Heart right ventricle (tissue), 16 donors: ENCODE measurements around the gene CDK9. TPM values are rescaled to one million over a fixed set of nuclear protein-coding genes. Genes with fewer than 3 reads are reported as not detected.
A peak's percentile ranks its signal among the peaks of the same experiment; 100 is the strongest.

Experiments
- ATAC-seq, 8 donors: fragments of 200-7000 bp; cut with Tn5 transposase; one replicate each; pipeline ENCODE4 v1.9.1; 2020; ENCODE audit warnings: mild to moderate bottlenecking in 8 of 8, moderate library complexity in 8 of 8, moderate number of reproducible peaks in 1 of 8
- DNase-seq, 2 donors: peaks; one replicate each; pipeline ENCODE4 v3.0.0-alpha.2; 2020
- H3K27ac ChIP-seq, 10 donors: fragments of 200-600 bp; sonication (generic) in 2 of 10; one replicate each; pipeline versions ENCODE4 v1.5.0 to v1.8.0; 2020 to 2022; ENCODE audit warnings: mild to moderate bottlenecking in 3 of 10
- H3K27me3 ChIP-seq, 7 donors: fragments of 200-600 bp; one replicate each; pipeline ENCODE4 v1.8.0; 2021 to 2022; ENCODE audit warnings: mild to moderate bottlenecking in 2 of 7
- H3K36me3 ChIP-seq, 9 donors: fragments of 200-600 bp; sonication (generic) in 1 of 9; one replicate each; pipeline versions ENCODE4 v1.5.0 to v1.8.0; 2020 to 2022; ENCODE audit warnings: mild to moderate bottlenecking in 2 of 9
- H3K4me1 ChIP-seq, 9 donors: fragments of 200-600 bp; sonication (generic) in 1 of 9; one replicate each; pipeline versions ENCODE4 v1.5.0 to v1.8.0; 2020 to 2022; ENCODE audit warnings: mild to moderate bottlenecking in 4 of 9
- H3K4me3 ChIP-seq, 10 donors: fragments of 200-600 bp; sonication (generic) in 2 of 10; one replicate each; pipeline versions ENCODE4 v1.5.0 to v1.8.0; 2020 to 2022; ENCODE audit warnings: mild to moderate bottlenecking in 7 of 10, moderate library complexity in 2 of 10
- H3K9me3 ChIP-seq, 11 donors: fragments of 200-600 bp in 10 of 11; sonication (generic) in 2 of 11; one replicate each; pipeline versions ENCODE4 v1.5.0 to v1.8.0; 2013 to 2022; ENCODE audit warnings: mild to moderate bottlenecking in 2 of 11, control low read depth in 1 of 11, moderate library complexity in 1 of 11
- WGBS, 2 donors: extraction: QIAGEN DNeasy Blood & Tissue Kit; methylation state at CpG; one replicate each; pipeline ENCODE4 v1.1.7; 2013; ENCODE audit warnings: inconsistent platforms in 1 of 2; 5-methylcytosine and 5-hydroxymethylcytosine counted together
- intact Hi-C, 10 donors: fragments of 100-400 bp; cut with DNase I; formaldehyde crosslinking; loops; one replicate each; pipeline versions ENCODE4 v1.11.1 to v1.14.2; 2022
- polyA plus RNA-seq, 2 donors: library from polyadenylated mRNA; stranded (reverse); fragments of 200-250 nt; gene quantifications; one replicate each; pipeline ENCODE4 v1.2.3, GENCODE V29; 2013
- total RNA-seq, 10 donors: library from RNA; stranded (reverse); fragmentation: NEBNext Ultra II Directional in 3 of 10; extraction: Animal tissue kit (Norgen Biotek cat#: 25700) in 3 of 10; gene quantifications; one replicate each; pipeline versions ENCODE4 v1.2.1 to v1.2.4, GENCODE V29; 2021 to 2023
- TF ChIP-seq, protein P1 (sequence below), 9 donors: fragments of 200-600 bp; sonication (generic) in 2 of 9; IDR thresholded peaks; one replicate each; pipeline versions ENCODE4 v1.5.0 to v1.8.0; 2021 to 2022; ENCODE audit warnings: antibody characterized with exemption in 9 of 9, mild to moderate bottlenecking in 5 of 9, moderate library complexity in 1 of 9
- donor health status: Arrhythmogenic right ventricular cardiomyopathy.
- donor health status: ischemic (EF 13 %, LVEDD 7.1; RV severe dilation, severe dysfunction).
- donor health status: healthy with polysubstance abuse.
- donor health status: DM: no; HTN: yes; CAD: no.
- donor health status: DM: no; HTN: no; CAD: no.
- donor health status: ischemic (EF 25% LVEDD 6.9; RV normal size, moderate dysfunction).
- donor health status: ischemic (EF 25% LVEDD 5.7; RV mildly dilated, moderate dysfunction).
- donor health status: healthy.
- donor health status: DM: yes; HTN: yes; CAD: no.
- donor health status: Ischemic cardiomyopathy.
- donor health status: ischemic (EF 35%, LVEDD 5.7; RV mildly dilated, moderate dysfunction).
- donor health status: nonischemic (EF 11% LVEDD 7.7; RV severe dilation, severe dysfunction).
- donor health status: DM: yes; HTN: yes; CAD: no.
- donor health status: PGD.
- donor health status: ischemic (EF 29% LVEDD 5.4; RV normal size, mild dysfunction).
- donor health status: nonischemic (EF 23%, LVEDD 6.1; RV moderate dilation, normal function).

The CDK9 gene
- total and polyA plus RNA-seq, 12 donors: 30.9 to 59.0 (median 44.1) TPM

DNA sequence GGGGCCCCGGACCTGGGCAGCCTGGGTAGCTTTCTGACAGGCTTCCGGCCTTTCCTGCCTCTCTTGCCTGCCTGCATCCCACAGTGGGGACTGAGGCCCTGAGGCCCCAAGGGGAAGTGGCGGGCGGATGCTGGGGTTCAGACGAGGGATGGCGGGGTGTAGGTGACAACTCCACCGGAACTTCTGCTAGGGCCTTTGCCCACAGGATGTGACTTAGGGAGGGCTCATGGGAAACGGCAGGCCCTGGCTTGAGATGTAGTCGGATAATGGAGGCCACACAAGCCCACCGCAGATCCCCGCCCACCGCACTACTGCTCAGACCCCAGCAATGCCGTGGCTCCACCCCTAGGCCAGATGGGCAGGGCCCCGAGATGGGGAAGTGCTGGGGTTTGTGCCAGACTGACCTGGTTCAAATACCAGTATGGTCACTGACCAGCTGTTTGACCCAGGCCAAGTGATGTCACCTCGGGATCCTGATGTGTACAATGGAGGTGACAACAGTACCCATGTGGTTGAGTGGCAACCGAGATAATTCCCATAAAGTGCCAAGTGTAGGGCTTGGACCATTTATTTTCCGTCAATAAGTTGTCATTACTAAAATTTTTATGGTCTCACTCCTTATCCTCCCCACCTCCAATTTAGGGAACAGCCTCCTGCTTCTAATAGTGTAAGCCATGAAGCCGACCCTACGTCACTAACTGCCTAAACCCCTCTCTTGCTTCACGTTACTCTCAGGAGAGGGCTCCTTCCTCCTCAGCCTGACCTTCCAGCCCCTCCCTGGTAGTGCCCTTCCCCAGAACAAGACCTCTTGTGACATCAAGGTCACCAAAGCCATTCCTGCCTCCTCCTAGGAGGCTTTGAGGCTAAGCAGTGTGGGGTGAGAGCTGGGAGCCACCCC, 2.5 kb upstream of the CDK9 start:
- Histone ChIP-seq H3K27ac (peak overlapping the region in 9 of 10 donors; percentile 55 to 98 (median 96)), H3K36me3 (peaks cover 0 to 17% (median 12%) of the 10 kb centered on the region in 9 donors), H3K27me3 (no peaks in the 10 kb centered on the region), H3K4me3 (no peak overlapping the region), H3K9me3 (no peaks in the 10 kb centered on the region), H3K4me1 (peaks cover 1 to 84% (median 53%) of the 10 kb centered on the region in 9 donors)
- DNase-seq: peak in 1 of 2 donors; percentile 54
- ATAC-seq: no peak
- WGBS, 2 donors: 65 to 68% methylated on average over 20 of the region's 20 CpGs
- intact Hi-C loops: loop anchor here in 7 of 10 donors (2.0 to 10.0 kb wide), 8 partner anchors 36 to 191 kb away; partner anchors contain the start of genes TOR2A (in 3 of the 7) and ST6GALNAC4 (in 2 of the 7)
- TF ChIP-seq, protein P1, sequence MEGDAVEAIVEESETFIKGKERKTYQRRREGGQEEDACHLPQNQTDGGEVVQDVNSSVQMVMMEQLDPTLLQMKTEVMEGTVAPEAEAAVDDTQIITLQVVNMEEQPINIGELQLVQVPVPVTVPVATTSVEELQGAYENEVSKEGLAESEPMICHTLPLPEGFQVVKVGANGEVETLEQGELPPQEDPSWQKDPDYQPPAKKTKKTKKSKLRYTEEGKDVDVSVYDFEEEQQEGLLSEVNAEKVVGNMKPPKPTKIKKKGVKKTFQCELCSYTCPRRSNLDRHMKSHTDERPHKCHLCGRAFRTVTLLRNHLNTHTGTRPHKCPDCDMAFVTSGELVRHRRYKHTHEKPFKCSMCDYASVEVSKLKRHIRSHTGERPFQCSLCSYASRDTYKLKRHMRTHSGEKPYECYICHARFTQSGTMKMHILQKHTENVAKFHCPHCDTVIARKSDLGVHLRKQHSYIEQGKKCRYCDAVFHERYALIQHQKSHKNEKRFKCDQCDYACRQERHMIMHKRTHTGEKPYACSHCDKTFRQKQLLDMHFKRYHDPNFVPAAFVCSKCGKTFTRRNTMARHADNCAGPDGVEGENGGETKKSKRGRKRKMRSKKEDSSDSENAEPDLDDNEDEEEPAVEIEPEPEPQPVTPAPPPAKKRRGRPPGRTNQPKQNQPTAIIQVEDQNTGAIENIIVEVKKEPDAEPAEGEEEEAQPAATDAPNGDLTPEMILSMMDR (IDR thresholded peaks at IDR 0.05): no peak

DNA sequence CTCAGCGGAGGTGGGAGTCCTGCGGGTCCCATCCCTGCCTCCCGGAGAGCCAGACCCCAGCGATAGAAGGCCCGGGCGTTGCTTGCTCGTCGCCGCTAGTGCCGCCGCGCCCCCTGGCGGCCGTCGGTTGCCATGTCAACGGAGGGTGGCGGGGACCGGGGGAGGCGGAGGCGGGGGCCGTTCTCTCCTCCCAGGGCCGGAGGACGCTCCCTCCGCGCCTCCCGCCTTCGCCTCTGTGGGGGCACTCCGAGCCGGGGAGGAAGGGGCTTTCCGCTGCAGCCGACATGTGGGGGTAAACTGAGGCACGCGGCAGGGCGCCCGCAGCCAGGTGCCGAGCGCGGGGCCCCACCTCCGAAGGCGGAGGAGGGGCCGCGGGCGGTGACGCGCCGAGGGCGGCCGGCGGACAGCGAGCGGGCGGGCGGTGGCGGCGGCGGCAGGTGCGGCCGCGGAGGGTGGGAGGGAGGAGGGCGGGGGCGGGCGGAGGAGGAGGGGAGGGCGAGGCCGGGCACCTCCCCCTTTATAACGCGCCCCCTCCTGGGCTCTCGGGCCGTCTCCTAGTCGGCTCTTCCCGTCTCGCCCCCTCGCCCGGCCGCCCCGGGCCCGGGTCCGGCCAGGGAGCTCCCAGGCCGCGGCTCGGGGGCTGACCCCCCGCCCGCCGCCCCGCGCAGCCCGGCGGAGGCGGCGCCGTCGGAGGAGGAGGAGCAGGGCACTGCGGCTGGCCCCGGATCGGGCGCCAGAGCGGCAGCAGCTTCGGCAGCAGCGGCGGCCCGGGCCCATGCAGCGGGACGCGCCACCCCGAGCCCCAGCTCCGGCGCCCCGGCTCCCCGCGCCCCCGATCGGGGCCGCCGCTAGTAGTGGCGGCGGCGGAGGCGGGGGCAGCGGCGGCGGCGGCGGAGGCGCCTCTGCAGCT, 556 bp upstream of the CDK9 start:
- TF ChIP-seq, protein P1 (IDR thresholded peaks at IDR 0.05): peak; percentile 90 to 96 (median 92)
- ATAC-seq (peak; percentile 62 to 78 (median 70)), DNase-seq (peak; percentile 89 to 92)
- Histone ChIP-seq H3K9me3 (no peaks in the 10 kb centered on the region), H3K4me3 (peak overlapping the region; percentile 19 to 100 (median 97)), H3K4me1 (peaks cover 9 to 82% (median 52%) of the 10 kb centered on the region in 9 donors), H3K36me3 (peaks cover 0 to 36% (median 28%) of the 10 kb centered on the region in 9 donors), H3K27me3 (no peaks in the 10 kb centered on the region), H3K27ac (peak overlapping the region; percentile 88 to 99 (median 98))
- WGBS, 2 donors: 0 to 1% methylated on average over 52 to 107 of the region's 123 CpGs
- intact Hi-C loops: loop anchor here in 9 of 10 donors (1.0 to 10.0 kb wide), 9 partner anchors 48 to 198 kb away; partner anchors contain the start of genes ST6GALNAC4 (in 3 of the 9) and TOR2A (in 3 of the 9)

DNA sequence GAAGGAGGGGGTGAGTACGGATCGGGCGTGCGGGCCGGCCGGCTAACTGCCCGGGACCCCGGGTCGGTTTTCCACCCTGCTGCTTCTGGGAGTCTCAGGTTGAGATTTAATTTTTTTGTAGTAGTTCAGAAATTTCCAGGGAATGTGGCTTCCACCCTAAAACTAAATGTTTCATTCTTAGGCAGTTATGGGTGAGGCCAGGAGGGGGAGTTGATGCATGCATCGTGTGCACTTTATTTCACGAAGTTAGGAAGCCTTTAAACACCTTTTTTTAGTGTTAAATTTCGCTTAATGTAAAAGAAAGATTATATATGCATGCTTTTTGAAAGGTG, 905 bp downstream of the CDK9 start:
- no peak for ATAC-seq
- peaks cover 10 to 78% (median 56%) of the 10 kb centered on the region in 9 donors for H3K4me1 ChIP-seq

More for the DNA sequence above, 905 bp downstream of the CDK9 start:
- peaks cover 0 to 51% (median 37%) of the 10 kb centered on the region in 9 donors for H3K36me3 ChIP-seq
- peak overlapping the region in 8 of 10 donors; percentile 91 to 98 (median 98) for H3K27ac ChIP-seq
- 2 to 3% methylated on average over 12 of the region's 12 CpGs for WGBS, 2 donors
- DNase-seq: no peak
- TF ChIP-seq, protein P1 (IDR thresholded peaks at IDR 0.05): peak in 7 of 9 donors; percentile 16 to 58 (median 46)
- H3K27me3 ChIP-seq: no peaks in the 10 kb centered on the region
- H3K9me3 ChIP-seq: no peaks in the 10 kb centered on the region
- peak overlapping the region; percentile 73 to 100 (median 97) for H3K4me3 ChIP-seq
- intact Hi-C loops: loop anchor here in 8 of 10 donors (1.0 to 10.0 kb wide), 8 partner anchors 16 to 199 kb away; partner anchors contain the start of genes FPGS (in 2 of the 8) and ST6GALNAC4 (in 2 of the 8)
